ENCODE results near the gene ADIPOR2. TPM values are rescaled to one million over a fixed set of nuclear protein-coding genes. Genes with fewer than 3 reads are reported as not detected.
"Not testable (repeated sequence)": the region's sequence is repeated elsewhere in the genome, so short reads cannot be mapped to it uniquely, and the experiment has no call there.

Gene ADIPOR2
- total RNA-seq, 1 donor from 2014 or later = 36.2 TPM

DNA sequence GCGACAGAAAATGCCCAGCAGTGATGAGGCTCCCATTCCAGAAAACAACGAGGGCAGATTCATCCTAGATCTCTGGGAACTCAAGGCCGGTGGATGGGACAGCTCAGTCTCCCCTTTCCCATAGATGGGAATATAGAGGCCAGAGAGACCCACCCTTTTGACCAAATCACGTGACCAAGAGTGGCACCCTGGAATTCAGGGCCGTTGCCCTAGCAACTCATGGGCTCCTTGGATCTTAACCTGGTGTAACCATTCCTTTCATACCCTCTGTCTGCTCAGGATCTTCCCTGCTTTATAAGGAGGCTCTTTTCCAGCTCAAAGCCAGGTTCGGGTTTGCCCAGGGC, 121.0 kb downstream of the ADIPOR2 start:
- no peak for DNase-seq (ENCODE audit: low read depth in 2 of 2)

DNA sequence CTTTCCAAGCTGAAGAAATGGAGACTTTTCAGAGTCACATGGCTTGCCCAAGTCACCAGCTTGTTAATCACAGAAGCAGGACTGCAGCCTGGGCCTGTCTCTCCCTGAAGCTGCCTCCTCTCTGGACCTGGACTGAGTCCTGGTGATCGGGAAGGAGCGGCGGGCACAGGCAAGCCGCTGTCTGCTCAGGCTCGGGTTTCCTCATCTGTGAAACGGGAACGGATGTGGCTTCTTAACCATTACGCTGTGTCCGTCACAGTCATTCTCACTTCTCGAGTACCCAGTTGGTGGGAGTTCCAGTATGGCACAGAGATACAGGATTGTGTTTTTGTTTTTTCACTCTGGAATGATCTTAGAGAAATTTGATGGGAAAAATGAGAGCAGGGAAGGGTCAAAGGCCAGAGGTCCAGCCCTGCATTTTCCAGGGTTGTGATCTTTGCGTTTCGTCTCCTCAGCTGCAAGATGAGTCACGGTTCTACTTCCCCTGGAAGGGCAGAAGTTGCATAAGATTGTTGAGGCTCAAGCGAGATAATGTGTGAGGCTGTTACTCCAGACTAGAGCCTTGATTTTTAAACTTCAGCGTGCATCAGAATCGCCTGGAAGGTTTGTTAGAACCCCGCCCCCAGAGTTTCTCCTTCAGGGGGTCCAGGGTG, 121.9 kb downstream of the ADIPOR2 start:
- peak in 1 of 2 donors; percentile 40 for DNase-seq (ENCODE audit: low read depth in 2 of 2)

DNA sequence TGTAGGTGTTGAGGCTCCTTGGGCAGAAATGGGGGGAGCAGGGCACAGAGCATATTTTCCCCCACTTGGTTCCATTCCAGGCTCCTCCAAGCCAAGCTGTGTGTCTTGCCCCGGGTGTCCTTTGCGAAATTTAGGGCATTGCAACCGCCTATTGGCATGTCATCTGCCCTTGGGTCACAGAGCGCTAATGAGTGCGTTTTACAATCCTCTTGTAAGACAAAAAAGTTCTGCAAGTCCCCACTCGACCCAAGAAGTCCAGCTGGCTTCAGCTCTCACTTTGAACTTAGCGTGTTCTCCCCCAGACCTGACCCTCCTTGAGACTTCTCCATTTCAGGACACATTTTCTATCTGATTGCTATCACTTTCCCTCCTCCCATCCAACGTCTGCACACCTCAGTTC, 123.4 kb downstream of the ADIPOR2 start:
- DNase-seq (ENCODE audit: low read depth in 2 of 2) = no peak

DNA sequence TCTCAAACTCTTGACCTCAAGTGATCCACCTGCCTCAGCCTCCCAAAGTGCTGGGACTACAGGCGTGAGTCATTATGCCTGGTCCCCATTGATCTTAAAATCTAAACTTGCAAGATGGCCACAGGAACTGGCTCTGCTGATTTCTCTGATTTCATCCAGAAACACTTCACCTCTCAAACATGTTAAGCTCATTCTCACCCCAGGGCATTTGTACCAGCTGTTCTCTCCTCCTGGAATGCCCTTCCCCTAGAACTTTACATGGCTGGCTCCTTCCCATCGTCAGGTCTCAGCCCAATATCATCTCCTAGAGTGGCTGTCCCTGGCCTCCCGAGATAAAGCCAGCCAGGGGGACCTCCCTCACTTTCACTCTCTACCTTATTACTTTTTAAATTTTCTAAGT, 124.2 kb downstream of the ADIPOR2 start:
- DNase-seq (ENCODE audit: low read depth in 2 of 2) = no peak

DNA sequence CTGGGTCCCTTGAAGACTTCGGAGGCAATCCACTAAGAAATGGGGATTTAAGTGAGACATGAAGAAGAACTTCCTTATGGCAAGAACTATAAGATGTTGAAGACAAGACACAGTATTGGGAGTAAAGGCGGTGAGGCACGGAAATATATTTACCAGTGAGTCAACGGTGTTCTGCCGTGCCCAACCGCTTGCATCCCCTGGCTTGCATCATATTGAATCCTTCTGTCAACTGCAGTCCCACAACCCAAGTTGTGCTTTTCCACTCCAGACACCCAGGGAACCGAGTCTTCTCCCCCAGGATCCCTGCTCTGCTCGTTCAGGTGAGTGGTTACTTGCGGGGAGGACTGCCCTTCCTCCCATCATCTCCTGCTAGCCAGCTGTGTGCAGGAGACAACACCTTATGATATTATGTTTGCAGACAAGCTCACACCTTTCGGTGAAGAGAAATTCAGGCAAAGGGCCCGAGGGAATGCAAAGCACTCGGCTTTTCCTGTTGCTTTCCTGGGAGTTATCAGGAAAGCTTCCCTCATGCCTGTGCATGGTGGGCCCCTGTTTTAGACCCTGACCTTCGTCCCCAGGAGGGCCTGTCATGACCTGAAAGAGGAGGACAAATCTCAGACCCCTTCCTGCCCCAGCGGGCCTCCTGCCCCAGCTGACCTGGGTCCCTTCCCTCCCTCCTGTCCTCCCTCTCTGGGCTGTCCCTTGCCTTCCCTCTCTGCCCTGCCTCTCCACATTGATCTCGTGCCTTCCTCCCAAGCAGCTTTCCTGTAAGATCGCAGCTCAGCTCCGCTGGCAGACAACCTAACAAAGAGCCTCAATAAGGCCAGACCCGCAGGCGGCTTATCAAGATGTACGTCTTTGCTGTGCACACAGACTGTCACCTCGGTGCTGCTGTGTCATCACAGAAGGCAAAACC, 125.2 kb downstream of the ADIPOR2 start:
- DNase-seq (ENCODE audit: low read depth in 2 of 2) = no peak

DNA sequence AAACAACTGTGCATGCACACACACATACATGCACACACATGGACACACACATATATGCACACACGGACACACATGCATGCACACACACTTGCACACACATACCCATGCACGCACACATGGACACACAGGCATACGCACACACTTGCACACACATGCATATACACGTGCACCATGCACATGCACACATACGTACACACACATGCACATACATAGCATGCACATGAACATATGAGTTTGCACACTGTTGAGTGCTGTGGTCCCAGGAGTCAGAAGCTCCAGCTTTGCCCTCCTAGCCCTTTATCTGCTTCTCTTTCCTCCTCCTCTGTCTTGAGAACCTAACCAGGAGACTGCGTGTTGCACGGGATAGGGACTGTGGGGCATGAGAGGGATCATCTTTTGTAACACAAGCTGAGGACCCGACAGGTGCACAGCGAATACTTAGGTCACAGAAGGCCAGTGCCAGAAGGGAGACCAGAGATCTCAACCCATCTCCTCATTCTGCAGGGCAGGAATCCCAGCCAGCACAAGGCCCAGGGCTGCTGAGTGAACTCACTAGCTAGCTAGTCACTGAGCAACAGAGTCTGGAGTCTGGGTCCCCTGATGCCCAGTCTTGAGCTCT, 126.0 kb downstream of the ADIPOR2 start:
- DNase-seq (ENCODE audit: low read depth in 2 of 2) = no peak

DNA sequence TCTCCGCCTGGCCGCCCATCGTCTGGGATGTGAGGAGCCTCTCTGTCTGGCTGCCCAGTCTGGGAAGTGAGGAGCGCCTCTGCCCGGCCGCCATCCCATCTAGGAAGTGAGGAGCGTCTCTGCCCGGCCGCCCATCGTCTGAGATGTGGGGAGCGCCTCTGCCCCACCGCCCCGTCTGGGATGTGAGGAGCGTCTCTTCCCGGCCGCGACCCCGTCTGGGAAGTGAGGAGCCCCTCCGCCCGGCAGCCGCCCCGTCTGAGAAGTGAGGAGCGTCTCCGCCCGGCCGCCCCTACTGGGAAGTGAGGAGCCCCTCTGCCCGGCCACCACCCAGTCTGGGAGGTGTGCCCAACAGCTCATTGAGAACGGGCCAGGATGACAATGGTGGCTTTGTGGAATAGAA, 127.1 kb downstream of the ADIPOR2 start:
- not testable (repeated sequence) for DNase-seq (ENCODE audit: low read depth in 2 of 2)

DNA sequence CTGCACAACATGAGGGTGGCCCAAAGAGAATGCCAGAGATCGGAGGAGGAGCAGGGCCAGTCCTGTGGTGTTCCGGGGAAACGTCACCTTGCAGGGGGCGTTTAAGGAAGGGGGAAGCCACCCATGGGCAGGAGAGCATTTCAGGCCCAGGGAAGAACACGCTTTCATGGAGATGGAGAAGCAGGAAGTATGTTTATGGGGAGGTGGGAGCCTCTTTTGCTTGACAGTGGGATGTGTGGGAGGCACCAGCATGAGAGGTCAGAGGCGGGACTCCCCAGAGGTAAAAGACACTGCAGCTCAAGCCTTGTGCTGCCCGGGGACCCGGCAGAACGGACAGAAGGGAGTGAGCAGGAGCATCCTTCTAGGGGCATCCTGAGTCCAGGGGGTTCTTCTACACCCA, 128.2 kb downstream of the ADIPOR2 start:
- no peak for DNase-seq (ENCODE audit: low read depth in 2 of 2)

DNA sequence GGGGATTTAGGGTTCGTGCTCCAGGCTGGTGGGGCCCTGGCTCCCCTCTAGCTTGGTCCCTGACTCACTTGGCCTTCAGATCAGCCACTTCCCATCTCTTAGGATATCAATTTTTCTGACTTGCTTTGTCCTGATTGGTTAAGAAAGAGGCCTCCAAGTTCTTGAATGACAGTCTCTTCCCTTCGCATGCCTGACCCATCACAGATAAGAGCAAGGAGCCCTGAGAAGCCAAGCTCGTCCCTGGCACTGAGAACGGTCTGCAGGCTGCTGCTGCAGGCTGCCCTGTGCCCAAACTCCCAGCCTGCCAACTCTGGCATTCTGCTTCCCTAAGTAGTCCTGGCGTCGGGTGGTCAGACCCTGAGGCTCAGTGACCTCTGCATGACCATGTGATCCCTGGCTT, 128.7 kb downstream of the ADIPOR2 start:
- DNase-seq (ENCODE audit: low read depth in 2 of 2) = no peak

DNA sequence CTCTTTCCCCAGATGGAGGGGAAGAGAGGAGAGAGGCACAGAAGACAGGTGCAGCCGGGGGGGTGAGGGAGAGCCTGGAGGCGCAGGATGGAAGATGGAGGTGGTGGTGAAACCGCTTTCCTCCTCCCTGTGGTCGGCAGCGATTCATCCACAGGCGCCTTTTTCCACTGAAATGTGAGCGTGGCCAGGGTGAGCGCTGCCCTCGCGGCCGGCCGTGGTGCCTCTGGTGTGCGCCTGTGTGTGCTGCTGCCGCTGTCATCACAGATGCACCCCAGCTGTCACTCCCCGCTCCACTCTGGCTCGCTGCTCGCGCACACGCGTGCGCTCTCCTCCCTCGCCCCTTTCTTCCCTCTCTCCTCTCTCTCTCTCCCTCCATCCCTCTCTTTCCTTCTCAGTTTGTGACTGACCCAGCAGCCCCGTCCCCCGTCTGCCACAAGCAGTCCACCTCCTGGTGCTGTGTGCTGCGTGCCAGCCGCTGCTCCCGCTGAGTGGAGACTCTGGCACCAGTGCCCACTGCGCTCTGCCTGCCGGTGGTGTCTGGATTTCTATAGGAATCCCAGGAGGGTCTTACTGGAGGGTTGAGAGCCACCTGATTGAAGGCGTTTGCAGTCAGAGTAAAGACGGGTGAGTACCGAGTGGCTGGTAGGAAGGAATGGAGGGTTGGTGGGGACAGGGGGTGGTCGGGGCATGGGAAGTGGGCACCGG, 129.5 kb downstream of the ADIPOR2 start, which contains the start of gene LRTM2:
LRTM2 (plus strand) TSS at position 375 of the 705 bp plus-strand sequence. CDS start 7,584 bp downstream, outside the sequence.
- no peak for DNase-seq (ENCODE audit: low read depth in 2 of 2)

DNA sequence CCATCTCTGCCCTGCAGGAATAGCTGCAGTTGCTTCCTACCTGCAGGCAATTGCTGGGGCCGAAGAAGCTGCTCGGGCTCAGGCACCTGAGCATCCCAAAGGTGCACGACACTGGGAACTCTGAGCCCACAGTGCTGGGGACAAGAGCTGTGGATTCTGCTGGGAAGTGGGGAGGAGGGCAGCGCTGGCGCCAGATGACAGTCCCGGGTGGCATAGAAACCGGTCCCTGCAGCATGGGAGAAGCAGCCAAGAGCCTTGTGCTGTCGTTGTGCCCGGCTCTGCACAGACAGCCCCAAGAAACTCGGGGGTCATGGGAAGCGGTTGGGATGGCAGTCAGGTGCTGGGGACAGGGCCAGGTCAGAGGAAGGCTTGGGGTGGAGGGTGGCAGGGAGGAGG, 130.0 kb downstream of the ADIPOR2 start:
- no peak for DNase-seq (ENCODE audit: low read depth in 2 of 2)

DNA sequence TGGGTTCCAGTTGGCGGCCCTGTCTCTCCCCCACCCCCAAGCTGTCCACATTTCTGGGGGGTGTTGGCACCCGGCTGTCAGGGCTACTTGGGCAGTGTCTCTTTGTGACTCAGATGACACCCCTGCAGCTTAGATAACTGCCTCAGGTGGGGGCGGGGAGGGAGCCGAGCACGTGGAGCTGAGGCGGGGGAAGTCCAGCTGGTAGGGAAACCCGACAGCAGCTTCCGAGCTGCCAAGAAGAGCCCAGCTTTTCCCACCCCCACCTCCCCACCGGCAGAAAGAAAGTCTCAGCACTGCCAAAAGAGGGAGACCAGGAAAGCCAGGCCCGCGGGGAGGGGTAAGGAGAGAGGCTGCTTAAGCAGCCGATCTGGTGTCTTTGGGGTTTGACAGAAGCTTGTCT, 130.9 kb downstream of the ADIPOR2 start:
- DNase-seq (ENCODE audit: low read depth in 2 of 2) = no peak

DNA sequence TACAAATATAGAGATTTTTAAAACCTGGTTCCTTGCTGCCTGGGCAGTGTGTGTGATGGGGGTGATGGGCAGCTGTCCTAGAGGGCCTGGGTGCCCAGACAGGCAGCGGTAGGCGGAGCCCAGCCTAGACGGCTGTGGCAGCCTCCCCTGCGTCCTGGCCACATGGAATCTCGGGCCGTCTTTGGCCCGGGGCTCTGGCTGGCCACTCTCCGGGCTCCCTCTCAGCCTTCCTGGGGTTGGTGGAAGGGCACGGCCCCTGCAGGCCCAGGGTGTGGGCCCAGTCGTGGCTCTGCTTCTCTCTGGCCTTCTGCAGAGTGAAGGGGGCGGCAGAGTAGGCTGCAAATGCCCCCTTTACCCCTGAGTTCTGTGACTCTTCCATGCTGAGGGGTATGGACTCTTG, 131.8 kb downstream of the ADIPOR2 start:
- no peak for DNase-seq (ENCODE audit: low read depth in 2 of 2)

DNA sequence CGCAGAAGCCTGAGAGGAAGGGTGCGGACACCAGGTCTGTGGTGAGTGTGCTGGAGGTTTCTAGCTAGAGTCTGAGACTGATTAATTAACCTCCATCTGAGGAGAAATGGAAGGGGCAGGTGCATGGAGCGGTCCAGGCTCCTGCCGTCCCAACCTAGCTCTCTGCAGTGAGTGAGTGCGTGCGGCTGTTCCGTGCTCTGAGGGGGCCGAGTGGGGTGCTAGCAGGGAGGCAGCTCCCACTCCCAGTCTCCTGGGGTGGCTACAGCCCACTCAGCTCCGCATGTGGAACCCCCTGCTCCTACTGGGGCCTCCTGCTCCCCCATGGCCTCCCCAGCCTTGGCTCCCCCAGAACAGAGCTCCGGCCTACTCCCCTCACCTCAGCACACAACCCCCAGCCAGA, 132.4 kb downstream of the ADIPOR2 start:
- no peak for DNase-seq (ENCODE audit: low read depth in 2 of 2)

DNA sequence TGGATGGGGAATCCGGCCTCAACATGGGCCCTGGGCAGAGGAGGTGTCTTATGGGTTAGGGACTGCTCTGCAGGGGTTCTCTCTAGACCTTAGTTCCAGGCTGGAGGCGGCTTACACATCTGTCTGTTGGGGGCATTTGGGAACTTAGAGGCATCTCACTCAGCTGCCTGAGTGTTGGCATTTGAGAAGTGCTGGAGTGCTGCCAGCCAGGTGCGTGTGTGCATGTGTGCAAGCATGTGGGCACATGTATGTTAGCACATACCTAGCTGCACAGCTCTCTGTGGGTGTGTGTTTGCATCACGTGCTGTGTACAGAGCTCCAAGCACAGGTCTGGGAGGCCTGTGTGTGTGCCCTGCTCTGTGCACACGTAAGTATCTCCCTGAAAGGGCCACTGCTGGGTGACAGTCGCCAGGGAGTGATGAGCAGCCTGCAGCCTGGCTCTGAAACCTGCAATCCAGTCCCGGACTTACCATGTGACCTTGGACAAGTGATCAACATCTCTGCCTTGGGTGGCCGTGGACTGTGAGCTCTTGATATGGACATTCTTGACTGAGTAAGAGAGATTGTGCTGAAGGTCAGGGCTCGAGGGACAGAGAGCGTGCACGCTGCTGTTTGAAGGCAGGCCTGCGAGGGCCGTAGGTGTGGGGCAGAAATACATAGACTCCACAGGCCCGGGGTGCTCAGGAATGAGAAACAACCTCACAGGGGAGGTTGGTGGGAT, 134.7 kb downstream of the ADIPOR2 start:
- no peak for DNase-seq (ENCODE audit: low read depth in 2 of 2)

DNA sequence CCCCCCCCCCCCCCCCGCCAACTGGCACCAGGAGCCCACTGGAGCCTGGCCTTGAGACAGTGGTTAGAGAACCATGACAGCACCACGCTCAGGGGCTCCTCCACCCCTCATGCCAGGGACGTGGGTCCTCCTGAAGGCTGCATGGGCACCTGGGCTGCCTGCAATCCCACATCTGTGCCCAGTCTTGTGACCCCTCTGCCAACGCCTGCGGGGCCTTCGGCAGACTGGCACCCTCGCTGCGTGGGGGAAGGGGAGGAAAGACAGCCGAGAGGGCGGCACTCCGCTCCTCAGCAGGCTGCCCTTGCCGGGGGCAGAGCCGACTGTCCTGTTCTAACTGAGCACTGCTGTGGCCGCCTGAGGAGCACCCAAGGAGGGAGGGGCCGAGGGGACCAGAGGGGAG, 135.5 kb downstream of the ADIPOR2 start:
- DNase-seq (ENCODE audit: low read depth in 2 of 2) = no peak

DNA sequence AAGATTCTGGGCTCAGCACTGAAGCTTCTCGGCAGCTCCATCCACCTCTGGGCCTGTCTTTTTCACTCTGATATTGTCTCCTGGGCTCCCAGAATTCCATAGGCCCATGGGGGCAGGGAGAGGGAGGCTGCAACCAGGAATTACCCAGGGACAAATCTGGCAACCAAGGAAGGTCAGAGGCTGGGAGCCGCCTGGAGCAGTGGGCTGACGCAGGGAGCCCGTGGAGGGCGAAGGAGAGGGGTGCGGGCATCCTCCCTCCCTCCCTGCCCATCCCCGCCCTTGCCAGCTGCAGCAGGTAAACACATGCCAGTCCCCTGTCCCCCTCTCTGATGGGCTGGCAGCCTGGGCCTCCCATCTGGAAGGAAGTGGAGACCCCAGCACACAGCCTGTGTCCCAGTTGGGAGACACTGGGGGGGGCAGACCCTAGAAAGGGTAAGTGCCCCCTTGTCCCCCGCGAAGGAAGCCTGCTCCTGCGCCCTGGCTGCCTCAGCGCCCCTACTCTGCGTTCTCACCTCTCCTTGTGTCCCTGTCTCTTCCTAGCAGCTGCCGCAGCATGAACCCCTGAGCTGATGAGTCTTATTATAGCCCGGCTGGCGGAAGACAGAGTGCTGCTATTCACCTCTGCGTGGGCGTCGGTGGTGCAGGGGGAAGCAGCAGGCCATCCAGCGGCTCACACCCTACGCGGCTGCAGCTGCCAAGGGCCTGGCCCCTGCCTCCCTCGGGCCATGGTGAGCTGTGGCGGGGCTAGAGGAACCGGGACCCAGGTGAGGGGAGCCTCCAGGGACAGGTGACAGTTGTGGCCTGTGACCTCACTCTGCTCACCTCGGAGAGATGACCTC, 136.2 kb downstream of the ADIPOR2 start:
- no peak for DNase-seq (ENCODE audit: low read depth in 2 of 2)

DNA sequence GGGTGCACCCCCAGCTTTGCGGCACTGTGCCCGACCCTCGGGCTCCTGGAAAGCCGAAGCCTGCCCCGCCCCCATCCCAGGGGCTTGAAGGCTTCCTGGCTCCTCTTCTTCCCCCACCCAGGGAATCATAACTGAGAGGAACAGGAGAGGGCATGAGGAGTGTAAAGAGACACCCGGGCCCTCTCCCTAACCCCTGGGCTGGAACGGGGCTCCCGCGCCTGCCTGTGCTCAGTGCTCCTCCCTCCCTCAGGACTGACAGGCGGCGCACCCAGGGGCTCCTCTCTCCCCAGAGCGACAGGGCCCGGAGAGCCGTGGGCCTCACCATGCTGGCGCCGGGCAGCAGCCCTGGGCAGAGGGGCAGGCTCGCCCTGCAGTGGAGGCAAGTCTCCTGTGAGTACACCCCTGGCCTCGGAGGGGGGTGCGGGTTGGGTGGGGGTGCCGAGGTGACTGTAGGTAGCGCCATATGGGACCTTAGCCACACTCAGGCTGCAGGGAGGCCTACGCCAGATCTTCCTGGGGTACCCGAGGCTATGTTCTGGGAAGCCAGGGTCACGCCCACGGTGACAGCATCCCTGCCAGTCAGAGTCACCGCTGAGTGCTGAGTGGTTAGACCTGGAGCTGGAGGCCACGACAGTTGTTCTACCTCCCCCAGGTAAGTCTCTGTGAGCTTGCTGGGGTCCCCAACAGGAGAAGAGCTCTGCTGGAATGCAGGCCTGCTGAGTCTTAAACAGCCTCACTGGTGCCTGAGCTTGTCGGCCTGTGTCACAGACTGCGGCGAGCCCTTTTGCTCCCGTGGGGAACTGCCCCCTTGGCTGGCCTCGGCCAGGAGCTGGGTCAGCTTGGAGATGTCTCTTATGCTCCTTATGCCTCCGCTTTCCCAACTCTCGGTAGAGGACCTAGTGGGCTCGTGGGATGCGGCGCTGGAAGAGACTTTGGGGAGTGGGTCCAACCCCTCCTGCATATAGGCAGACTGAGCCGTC, 137.2 kb downstream of the ADIPOR2 start:
- DNase-seq (ENCODE audit: low read depth in 2 of 2) = no peak

DNA sequence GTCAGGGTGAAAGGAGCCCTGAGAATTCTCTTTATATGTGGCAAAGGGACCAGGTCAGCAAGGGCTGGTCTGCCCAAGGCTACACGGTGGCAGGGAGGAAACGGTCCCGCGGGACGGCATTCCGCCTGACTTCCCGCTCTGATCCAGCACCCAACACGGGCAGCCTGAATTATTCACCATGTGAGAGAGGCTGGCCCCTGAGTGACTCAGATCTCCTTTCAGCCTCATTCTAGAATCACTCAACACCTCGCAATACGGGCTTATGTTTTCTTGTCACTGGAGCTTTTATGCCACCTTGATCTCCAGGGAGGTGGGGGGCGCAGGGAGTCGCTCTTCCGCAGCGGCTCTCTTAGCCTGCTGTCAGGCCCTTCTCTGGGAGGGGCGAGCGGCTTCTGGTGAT, 138.0 kb downstream of the ADIPOR2 start:
- DNase-seq (ENCODE audit: low read depth in 2 of 2) = no peak

Measured in dermis microvascular lymphatic vessel endothelial cell (primary cell).